ENCODE results near the gene ARHGEF40.
A peak's percentile ranks its signal among the peaks of the same experiment; 100 is the strongest.

ARHGEF40 gene

GRCh38 chr14:21084396-21084795 is 14.3 kb downstream of the ARHGEF40 start:
- no peak for DNase-seq

GRCh38 chr14:21084998-21085853 is 15.1 kb downstream of the ARHGEF40 start:
- no peak for DNase-seq

GRCh38 chr14:21086908-21087293 is 16.8 kb downstream of the ARHGEF40 start:
- DNase-seq = no peak

DNA sequence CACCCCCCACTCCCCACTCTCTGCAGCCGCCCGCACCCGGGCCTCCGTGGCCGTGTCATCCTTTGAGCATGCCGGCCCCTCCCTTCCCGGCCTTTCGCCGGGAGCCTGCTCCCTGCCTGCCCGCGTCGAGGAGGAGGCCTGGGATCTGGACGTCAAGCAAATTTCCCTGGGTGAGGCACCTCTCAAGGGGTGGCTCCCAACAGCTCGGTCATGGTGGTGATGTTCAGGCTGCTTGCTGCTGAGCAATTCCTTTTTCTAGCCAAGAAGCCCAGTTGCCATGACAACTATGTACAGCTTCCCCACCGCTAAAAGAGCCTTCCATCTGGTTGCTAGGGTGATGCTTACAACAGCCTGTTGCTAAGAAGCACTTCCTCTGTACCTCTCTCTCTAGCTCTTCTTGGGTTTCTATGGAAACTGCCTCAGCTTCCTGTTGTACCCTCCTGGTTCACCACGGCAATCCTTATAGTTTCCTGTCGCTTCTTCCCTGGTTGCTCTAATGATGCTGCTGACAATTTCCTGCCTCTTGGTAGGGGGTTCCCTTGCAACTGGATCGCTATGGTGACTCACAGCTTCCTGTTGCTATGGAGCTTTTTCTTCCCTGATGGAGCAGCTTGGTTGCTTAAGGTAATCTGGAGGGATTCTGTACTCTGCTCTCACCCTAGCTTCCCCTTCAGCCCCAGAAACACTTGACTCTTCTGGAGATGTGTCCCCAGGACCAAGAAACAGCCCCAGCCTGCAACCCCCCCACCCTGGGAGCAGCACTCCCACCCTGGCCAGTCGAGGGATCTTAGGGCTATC is 17.4 kb downstream of the ARHGEF40 start:
- DNase-seq = peak; percentile 37

DNA sequence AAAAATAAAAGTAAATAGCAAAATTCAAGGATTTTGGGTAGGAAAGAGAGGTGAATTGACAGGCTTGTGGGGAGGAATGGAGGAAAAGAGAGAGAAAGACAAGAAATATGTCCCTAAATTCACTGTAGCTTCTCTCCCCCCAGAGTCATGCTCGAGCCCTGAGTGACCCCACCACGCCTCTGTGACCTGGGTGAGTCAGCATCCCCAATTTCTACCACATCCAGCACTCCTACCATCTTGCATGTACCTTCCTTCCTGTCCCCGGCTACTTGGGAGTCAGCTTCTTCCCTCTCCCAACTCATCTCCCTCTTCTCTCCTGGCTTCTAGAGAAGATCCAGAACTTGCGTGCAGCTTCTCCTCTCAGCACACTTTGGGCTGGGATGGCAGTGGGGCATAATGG is 18.6 kb downstream of the ARHGEF40 start:
- DNase-seq = no peak

DNA sequence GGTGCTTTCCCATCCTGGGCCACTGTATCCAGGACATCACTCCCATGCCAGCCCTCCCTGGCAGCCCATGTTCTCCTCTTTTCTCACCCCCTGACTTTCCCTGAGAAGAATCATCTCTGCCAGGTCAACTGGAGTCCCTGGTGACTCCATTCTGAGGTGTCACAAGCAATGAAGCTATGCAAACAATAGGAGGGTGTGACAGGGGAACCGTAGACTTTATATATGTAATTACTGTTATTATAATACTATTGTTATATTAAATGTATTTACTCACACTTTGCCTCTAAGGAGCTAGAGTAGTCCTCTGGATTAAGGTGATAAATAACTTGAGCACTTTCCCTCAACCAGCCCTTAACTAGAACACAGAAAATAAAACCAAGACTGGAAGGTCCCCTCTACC is 19.2 kb downstream of the ARHGEF40 start:
- no peak for DNase-seq

- no peak for DNase-seq
These were observed 19.7 kb downstream of the ARHGEF40 start for GRCh38 chr14:21089877-21090193.

DNA sequence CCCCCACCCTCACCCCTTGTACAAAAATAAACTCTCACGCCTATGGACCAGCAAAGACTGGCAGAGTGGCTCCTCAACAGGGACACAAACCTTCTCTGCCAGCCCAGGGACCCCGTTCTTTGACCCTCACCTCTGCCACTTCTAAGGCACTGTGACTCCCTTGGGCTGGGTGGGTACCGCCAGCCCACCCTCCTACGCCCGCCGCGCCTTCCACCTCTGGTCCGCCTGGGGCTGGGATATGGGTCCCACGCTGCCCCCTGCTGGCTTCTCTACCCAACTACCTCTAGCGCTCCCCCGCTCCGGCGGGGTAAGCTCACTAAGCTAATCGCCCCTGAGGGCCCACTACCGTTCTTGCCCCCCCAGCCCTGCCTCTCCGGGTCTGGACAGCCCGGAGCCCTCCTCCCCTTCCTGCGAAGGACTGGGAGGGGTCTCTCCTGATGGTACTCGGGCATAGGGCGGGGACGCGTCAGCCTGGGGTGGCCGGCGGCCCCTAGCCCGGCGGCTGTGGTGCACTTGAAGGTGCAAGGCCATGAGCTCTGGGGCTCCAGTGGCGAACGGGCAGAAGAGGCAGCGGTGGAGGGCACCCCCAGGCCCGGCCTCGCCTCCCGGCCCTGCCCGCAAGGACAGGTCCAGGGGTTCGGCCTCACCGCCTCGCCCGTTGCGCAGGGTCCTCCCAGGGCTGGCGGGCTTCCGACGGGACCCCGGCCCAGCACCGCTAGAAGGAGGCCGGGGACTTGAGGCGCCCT is 20.3 kb downstream of the ARHGEF40 start:
- DNase-seq = peak; percentile 55

- DNase-seq = no peak
These were observed 21.0 kb downstream of the ARHGEF40 start for GRCh38 chr14:21090940-21091663.

- no peak for DNase-seq
These were observed 21.7 kb downstream of the ARHGEF40 start for GRCh38 chr14:21091821-21092272.

DNA sequence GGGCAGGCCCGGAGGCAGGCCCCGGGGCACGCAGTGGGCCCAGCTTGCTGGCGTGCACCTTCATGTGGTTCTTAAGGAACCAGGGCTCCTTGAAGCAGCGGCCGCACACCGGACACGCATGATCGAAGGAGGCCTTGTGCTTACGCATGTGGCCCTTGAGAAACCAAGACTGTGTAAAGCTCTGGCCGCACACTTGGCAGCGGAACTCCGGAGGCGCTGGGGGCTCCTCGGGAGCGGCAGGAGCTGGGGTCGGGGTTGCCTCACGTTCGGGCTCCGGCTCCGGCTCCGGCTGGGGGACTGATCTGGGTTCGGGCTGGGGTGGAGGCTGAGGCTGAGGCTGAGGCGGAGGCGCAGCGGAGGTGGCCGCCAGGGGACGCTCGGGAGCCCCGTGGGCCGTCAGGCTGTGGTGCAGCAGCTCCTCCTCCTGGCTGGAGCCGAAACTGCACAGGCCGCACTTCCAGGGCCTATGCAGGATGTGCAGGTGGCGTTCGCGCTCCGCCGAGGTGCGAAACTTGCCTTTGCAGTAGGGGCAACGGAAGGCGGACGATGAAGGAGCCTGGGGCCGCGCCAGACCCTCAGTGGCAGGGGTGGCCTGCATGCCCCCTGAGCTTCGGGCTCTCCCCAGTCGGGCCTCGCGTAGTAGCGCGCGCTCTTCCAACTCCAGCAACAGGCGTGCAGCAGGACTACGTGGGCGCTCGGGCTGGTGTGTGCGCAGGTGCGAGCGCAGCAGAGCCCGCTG is 22.3 kb downstream of the ARHGEF40 start:
- peak; percentile 93 for DNase-seq

DNA sequence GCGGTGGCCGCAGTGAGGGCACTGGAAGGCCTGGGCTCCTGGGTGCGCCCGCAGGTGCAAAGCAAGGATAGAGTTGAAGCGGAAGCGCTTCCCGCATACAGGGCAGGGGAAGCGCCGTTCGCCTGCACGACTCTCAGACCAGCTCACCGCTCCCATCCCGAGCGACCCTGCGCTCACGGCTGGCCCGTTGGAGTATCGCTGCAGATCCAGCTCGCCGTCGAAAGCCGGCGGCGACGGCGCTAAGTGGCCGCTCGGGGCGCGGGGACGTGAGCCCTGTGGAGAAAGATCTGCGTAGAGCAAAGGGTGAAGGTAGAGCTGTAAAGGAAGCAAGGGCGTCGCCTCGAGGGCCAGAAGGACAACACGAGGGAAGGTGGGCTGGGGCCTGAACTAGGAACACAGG is 22.9 kb downstream of the ARHGEF40 start:
- no peak for DNase-seq

DNA sequence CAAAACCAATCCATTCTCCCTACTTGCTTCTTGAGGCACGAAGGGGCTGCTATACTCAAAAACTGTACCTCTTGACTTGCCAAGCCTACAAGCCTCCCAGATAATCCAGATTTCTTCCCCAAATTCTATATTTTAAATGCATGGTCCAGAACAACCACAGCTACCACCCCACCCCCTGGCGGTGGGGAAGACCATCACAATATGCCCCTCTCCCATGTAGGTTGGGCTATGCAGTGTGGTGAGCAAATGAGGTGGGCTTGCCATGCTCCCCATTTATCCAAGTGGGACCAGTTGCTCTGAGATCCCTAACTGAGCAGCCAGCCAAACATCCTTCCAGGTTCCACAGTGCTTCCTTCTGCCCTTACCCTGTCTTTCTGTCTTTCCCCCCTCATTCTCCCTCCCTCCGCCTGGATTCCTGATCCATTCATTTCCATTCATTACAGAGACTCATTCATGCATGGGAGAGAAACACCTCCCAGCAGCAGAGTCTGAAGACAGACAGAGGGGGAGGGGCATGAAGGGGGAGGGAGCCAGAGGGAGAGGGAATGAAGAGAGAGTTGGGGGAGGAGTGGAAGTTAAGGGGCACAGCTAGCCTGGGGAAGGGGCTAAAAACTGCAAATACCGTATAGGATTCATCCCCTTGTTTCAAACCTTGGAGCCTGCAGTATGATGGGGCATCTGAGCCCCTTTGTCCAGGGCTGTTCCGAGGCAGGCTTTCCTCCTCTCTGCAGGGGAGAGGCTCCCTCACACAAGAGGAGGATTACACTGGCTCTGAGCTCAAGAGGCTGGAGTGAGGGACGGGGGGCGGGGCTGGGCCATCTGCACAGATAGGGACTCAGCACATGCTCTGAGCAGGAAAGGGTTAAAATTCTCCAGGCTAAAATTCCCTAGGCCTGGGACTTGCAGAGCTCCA is 23.9 kb downstream of the ARHGEF40 start:
- no peak for DNase-seq

GRCh38 chr14:21095430-21096205 is 25.5 kb downstream of the ARHGEF40 start:
- no peak for DNase-seq

DNA sequence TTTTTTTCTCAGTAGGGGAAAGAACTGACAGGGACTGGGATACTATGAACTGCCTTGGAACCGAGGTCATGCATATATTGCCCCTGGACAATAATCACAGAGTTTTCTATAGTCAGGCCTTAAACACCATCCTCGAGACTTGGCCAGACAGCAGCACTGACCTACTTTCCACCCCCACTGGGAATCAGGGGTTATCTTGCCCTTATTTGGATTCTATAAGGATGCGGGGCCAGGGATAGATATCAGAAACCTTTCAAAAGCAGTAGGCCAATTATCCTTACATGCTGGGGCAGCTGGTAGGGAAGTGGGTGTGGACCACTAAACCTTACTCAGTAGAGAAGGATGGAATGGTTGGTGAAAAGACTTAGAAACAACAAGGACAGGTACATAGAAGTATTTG is 26.3 kb downstream of the ARHGEF40 start:
- DNase-seq = no peak

- DNase-seq = no peak
These were observed 27.0 kb downstream of the ARHGEF40 start for GRCh38 chr14:21096978-21097635.

GRCh38 chr14:21097636-21098075 is 27.6 kb downstream of the ARHGEF40 start:
- DNase-seq = no peak

- DNase-seq = peak; percentile 50
These were observed 28.2 kb downstream of the ARHGEF40 start, which contains the start of gene ZNF219 for GRCh38 chr14:21098076-21098891. Gene ZNF219, minus strand, starts transcription at chr14:21098655. Its CDS starts 5,064 bp downstream, at chr14:21093591.

Measured in stimulated activated CD4-positive, alpha-beta T cell treated with anti-CD3 and anti-CD28 coated beads, Interleukin-15, amount 100 ng/mL, for 24 hours (primary cell).